Smooth muscle cell (in vitro differentiated cells): ENCODE measurements around the gene ELL2. TPM values are rescaled to one million over a fixed set of nuclear protein-coding genes. Genes with fewer than 3 reads are reported as not detected.
A peak's percentile ranks its signal among the peaks of the same experiment; 100 is the strongest.

Experiments used
- DNase-seq: peaks from one replicate; lab custom pipeline; 2025; ENCODE audit not compliant: unreplicated experiment; lab: John Stamatoyannopoulos, UW
- H2AFZ ChIP-seq: fragments of 200-600 bp; sonication (generic); 2 replicates; pipeline ENCODE4 v1.6.0; 2016; ENCODE audit warnings: antibody characterized with exemption, low read depth, mild to moderate bottlenecking
- H3F3A ChIP-seq: fragments of 200-600 bp; sonication (generic); 2 replicates; pipeline ENCODE4 v1.6.0; 2017; ENCODE audit warnings: antibody characterized with exemption, low read depth
- H3K27ac ChIP-seq: fragments of 200-600 bp; sonication (generic); 2 replicates; pipeline ENCODE4 v1.5.1; 2016; ENCODE audit warnings: low read depth, mild to moderate bottlenecking
- H3K27me3 ChIP-seq: fragments of 200-600 bp; sonication (generic); 2 replicates; pipeline ENCODE4 v1.6.1; 2016; ENCODE audit warnings: low read depth, mild to moderate bottlenecking
- H3K36me3 ChIP-seq: fragments of 200-600 bp; sonication (generic); 2 replicates; pipeline ENCODE4 v1.5.1; 2016; ENCODE audit warnings: low read depth
- H3K4me1 ChIP-seq: fragments of 200-600 bp; sonication (generic); 2 replicates; pipeline ENCODE4 v1.5.1; 2016; ENCODE audit warnings: low read depth
- H3K4me2 ChIP-seq: fragments of 200-600 bp; sonication (generic); 2 replicates; pipeline ENCODE4 v1.6.0; 2016; ENCODE audit warnings: mild to moderate bottlenecking
- H3K4me3 ChIP-seq: fragments of 200-600 bp; sonication (generic); 2 replicates; pipeline ENCODE4 v1.5.1; 2016; ENCODE audit warnings: mild to moderate bottlenecking
- H3K79me2 ChIP-seq: fragments of 200-600 bp; sonication (generic); 2 replicates; pipeline ENCODE4 v1.6.0; 2016; ENCODE audit warnings: low read depth, mild to moderate bottlenecking
- H3K9ac ChIP-seq: fragments of 200-600 bp; sonication (generic); 2 replicates; pipeline ENCODE4 v1.6.0; 2016; ENCODE audit warnings: low read depth
- H3K9me3 ChIP-seq: fragments of 200-600 bp; sonication (generic); replicated peaks from 2 replicates; pipeline ENCODE4 v1.5.1; 2016; ENCODE audit warnings: low read depth
- H4K20me1 ChIP-seq: fragments of 200-600 bp; sonication (generic); 2 replicates; pipeline ENCODE4 v1.6.0; 2016; ENCODE audit warnings: low read depth
- WGBS: methylation state at CpG from one replicate; pipeline ENCODE4 v1.1.7; 2016; ENCODE audit warnings: low lambda C conversion rate; 5-methylcytosine and 5-hydroxymethylcytosine counted together
- polyA plus RNA-seq: library from polyadenylated mRNA; unstranded; fragments of >200 nt; fragmentation: Nextera tagmentation; extraction: Ambion mirVana; gene quantifications from 2 replicates; pipeline ENCODE4 v1.2.1, GENCODE V29; 2016
- total RNA-seq: library from RNA; depleted of rRNA; stranded (reverse); fragments of >200 nt; gene quantifications from 2 replicates; pipeline ENCODE4 v1.2.3, GENCODE V29; 2014
- TF ChIP-seq, protein P1 (sequence below): fragments of 200-600 bp; sonication (generic); IDR thresholded peaks from 2 replicates; pipeline ENCODE4 v1.5.1; 2017; ENCODE audit warnings: borderline replicate concordance, mild to moderate bottlenecking, antibody characterized with exemption; ENCODE audit not compliant: insufficient read depth, poor library complexity, severe bottlenecking

Gene ELL2
- total RNA-seq (49.9 and 67.9 TPM in 2 replicates), polyA plus RNA-seq (14.4 and 30.9 TPM in 2 replicates)

DNA sequence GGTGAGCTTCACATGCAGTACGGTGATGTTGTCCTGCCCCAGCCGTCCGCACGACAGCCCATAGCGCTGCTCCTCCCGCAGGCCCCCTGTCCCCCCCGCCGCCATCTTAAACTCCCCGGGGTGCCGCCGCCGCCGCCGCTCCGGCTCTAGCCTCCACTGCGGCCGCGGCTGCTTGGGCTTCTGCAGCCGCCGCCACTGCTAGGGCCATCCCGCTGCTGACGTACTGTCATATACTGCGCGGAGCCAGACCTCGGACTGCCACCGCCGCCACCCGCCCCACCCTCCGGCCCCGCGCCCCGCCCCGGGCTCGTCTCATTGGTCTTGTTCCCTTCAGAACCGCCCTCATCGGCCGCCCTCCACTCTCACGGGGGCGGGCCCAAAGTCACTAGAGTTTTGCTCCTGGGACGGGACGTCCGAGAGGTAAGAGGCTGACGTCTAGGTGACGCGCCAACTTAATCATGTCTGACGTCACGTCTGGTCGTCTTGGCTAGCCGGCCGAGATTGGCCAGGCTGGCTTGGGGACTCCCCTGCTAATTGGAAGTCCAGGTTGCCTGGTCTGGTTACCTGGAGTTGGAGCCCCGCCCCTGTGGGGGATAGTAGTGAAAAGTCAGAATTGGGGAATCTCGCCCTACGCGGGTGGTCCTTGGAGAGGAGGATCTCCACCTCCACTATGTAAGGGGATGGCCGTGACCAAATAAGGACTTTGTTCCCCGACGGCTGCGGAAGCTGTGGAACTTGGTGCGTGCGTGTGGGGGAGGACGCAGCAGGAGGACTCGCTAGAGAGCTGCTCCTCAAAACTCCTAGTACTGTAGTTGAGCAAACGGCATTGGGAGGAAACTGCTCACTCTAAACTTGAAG lies at the start of gene ELL2:
Gene ELL2 (minus strand): TSS at position 235 of the 858 bp plus-strand sequence. CDS start 130 bp downstream, at position 105.
- TF ChIP-seq, protein P1, sequence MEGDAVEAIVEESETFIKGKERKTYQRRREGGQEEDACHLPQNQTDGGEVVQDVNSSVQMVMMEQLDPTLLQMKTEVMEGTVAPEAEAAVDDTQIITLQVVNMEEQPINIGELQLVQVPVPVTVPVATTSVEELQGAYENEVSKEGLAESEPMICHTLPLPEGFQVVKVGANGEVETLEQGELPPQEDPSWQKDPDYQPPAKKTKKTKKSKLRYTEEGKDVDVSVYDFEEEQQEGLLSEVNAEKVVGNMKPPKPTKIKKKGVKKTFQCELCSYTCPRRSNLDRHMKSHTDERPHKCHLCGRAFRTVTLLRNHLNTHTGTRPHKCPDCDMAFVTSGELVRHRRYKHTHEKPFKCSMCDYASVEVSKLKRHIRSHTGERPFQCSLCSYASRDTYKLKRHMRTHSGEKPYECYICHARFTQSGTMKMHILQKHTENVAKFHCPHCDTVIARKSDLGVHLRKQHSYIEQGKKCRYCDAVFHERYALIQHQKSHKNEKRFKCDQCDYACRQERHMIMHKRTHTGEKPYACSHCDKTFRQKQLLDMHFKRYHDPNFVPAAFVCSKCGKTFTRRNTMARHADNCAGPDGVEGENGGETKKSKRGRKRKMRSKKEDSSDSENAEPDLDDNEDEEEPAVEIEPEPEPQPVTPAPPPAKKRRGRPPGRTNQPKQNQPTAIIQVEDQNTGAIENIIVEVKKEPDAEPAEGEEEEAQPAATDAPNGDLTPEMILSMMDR, result no peak
- H3K27me3 ChIP-seq, result no peaks in the 10 kb centered on the region
- peak; percentile 88 for DNase-seq
- peak within 1 kb of the TSS; percentile 77 for H3K4me3 ChIP-seq
- H2AFZ ChIP-seq, result peak within 1 kb of the TSS; percentile 20
- peaks cover 43% of the 10 kb centered on the region for H4K20me1 ChIP-seq
- peak within 1 kb of the TSS; percentile 98 for H3K4me2 ChIP-seq
- H3K4me1 ChIP-seq, result peaks cover 23% of the 10 kb centered on the region
- WGBS, result 2% methylated on average over 53 of the region's 63 CpGs
- H3K36me3 ChIP-seq, result no peaks in the 10 kb centered on the region
- H3F3A ChIP-seq, result peaks cover 5% of the 10 kb centered on the region
- peaks cover 43% of the 10 kb centered on the region for H3K79me2 ChIP-seq
- peak within 1 kb of the TSS; percentile 96 for H3K9ac ChIP-seq
- H3K9me3 ChIP-seq, result no peaks in the 10 kb centered on the region
- peak within 1 kb of the TSS; percentile 94 for H3K27ac ChIP-seq

GRCh38 chr5:96008987-96009647 lies 47.5 kb upstream of the ELL2 start:
- no peak overlapping the region for H3K27ac ChIP-seq
- no peak overlapping the region for H3K4me2 ChIP-seq
- no peaks in the 10 kb centered on the region for H3K4me1 ChIP-seq
- no peak overlapping the region for H3K4me3 ChIP-seq
- no peaks in the 10 kb centered on the region for H3K79me2 ChIP-seq
- H3K9me3 ChIP-seq, result no peaks in the 10 kb centered on the region
- no peak for DNase-seq
- no peaks in the 10 kb centered on the region for H4K20me1 ChIP-seq
- H3F3A ChIP-seq, result no peaks in the 10 kb centered on the region
- no peaks in the 10 kb centered on the region for H3K36me3 ChIP-seq
- H3K9ac ChIP-seq, result no peak overlapping the region
- 90% methylated on average over 3 of the region's 3 CpGs for WGBS
- H3K27me3 ChIP-seq, result no peaks in the 10 kb centered on the region
- H2AFZ ChIP-seq, result no peak overlapping the region
- TF ChIP-seq, protein P1, result no peak

DNA sequence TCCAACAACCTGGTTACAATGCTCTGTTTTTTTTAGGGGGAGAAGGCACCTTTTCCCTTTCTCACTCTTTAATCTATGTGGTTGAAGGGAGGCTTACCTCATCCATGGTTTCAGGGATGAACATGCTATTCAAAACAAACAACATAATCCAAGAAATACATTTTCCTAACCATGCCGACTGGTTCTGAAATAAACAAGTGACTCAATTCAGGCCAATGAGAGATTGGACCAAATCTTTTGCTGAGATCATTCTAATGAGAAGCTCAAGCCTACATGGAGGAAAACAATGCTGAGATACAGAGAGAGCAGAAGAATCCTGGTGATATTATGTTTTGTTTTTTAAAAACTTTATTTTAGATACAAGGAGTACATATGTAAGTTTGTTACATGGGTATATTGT lies 46.8 kb upstream of the ELL2 start:
- Histone ChIP-seq H3F3A (no peaks in the 10 kb centered on the region), H3K9me3 (no peaks in the 10 kb centered on the region), H3K79me2 (no peaks in the 10 kb centered on the region), H3K27me3 (no peaks in the 10 kb centered on the region), H3K4me1 (no peaks in the 10 kb centered on the region), H3K4me2 (no peak overlapping the region), H3K36me3 (no peaks in the 10 kb centered on the region), H3K27ac (no peak overlapping the region), H3K4me3 (no peak overlapping the region), H3K9ac (no peak overlapping the region), H4K20me1 (no peaks in the 10 kb centered on the region), H2AFZ (no peak overlapping the region)
- TF ChIP-seq, protein P1, result no peak
- WGBS, result 82% methylated on average over 1 of the region's 1 CpG
- DNase-seq, result no peak
